Measurements from ENCODE around the gene ERICH3.

The ERICH3 gene

DNA sequence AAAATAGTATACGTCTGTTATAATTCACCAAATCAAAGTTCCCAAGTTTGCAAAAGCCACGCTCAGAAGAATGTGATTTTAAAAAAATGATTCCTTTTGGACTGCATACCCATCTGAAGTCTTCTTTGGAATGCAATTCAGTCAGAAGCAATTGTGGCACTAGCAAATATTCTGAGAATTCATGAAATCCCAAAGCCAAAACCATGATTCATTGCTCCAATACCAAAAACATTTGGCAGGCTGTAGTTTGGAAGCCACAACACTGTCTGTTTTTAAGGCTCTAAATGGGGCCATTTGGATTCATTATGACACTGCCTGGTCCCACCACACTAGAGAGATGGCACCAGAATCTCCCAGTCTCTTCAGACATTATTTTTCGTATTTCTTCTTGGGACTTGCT lies 139.4 kb downstream of the ERICH3 start:
- no peak overlapping the region for H2AK5ac ChIP-seq (ENCODE audit: low read length, severe bottlenecking)
- no peaks in the 10 kb centered on the region for H3K79me1 ChIP-seq (replicated peaks; ENCODE audit: low read length, poor library complexity, severe bottlenecking)
- H3K14ac ChIP-seq (ENCODE audit: low read length in 2 of 2) = no peak overlapping the region
- H3K4ac ChIP-seq (ENCODE audit: low read depth in 1 of 2, low read length in 2 of 2) = no peak overlapping the region
- H2BK120ac ChIP-seq (ENCODE audit: low read depth, low read length) = no peak overlapping the region
- no peak overlapping the region for H2BK12ac ChIP-seq (ENCODE audit: low read length in 2 of 2)
- H3K4me2 ChIP-seq (ENCODE audit: low read length, poor library complexity, severe bottlenecking) = no peak overlapping the region
- H3K18ac ChIP-seq (ENCODE audit: low read depth in 1 of 2, low read length in 2 of 2) = no peak overlapping the region
- no peak for DNase-seq
- no peaks in the 10 kb centered on the region for H3K9me3 ChIP-seq (ENCODE audit: control insufficient read depth, low read length)
- H2AFZ ChIP-seq (ENCODE audit: low read depth, low read length) = no peak overlapping the region
- no peaks in the 10 kb centered on the region for H3K36me3 ChIP-seq (ENCODE audit: control insufficient read depth in 1 of 2, insufficient read depth in 2 of 2, low read depth in 1 of 2, low read length in 2 of 2)
- no peak overlapping the region for H4K91ac ChIP-seq (ENCODE audit: low read length)
- H3K27ac ChIP-seq (ENCODE audit: low read length, poor library complexity, severe bottlenecking) = no peak overlapping the region
- no peak overlapping the region for H2BK5ac ChIP-seq (ENCODE audit: low read depth, low read length, poor library complexity, severe bottlenecking)
- H3K9ac ChIP-seq (ENCODE audit: low read length) = no peak overlapping the region
- WGBS = 57% methylated on average over 2 of the region's 3 CpGs
- H2BK15ac ChIP-seq (ENCODE audit: low read depth, poor library complexity, severe bottlenecking) = no peak overlapping the region
- H3K27me3 ChIP-seq (ENCODE audit: control insufficient read depth in 1 of 2, insufficient read depth in 1 of 2, low read length in 2 of 2) = no peaks in the 10 kb centered on the region
- no peaks in the 10 kb centered on the region for H3K4me1 ChIP-seq (ENCODE audit: control insufficient read depth, insufficient read depth, low read depth, low read length)
- no peak overlapping the region for H3K23ac ChIP-seq (ENCODE audit: low read length in 2 of 2)
- no peak overlapping the region for H4K8ac ChIP-seq (ENCODE audit: low read length)
- H3K4me3 ChIP-seq (ENCODE audit: insufficient read depth in 1 of 2, low read depth in 1 of 2, low read length in 2 of 2) = no peak overlapping the region

DNA sequence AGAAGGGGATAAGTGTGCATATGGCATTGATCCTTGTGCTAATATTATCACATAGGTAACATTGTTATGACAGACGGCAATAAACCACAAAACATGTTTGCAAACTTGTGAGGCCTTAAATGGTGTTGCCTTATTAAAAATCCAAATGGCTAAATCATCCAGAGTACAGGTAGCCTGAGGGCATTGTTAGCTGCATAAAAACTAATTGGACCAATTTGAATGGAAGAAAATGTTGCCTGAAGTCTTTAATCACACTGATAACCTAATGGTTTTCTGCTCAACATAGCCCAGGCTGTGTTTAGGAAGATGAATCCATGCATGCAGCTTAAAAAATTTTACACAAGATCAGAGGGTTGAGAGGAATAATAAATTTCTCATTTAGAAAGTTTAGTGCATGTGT lies 141.8 kb downstream of the ERICH3 start:
- no peak overlapping the region for H3K18ac ChIP-seq (ENCODE audit: low read depth in 1 of 2, low read length in 2 of 2)
- DNase-seq = no peak
- 93% methylated on average over 1 of the region's 1 CpG for WGBS

DNA sequence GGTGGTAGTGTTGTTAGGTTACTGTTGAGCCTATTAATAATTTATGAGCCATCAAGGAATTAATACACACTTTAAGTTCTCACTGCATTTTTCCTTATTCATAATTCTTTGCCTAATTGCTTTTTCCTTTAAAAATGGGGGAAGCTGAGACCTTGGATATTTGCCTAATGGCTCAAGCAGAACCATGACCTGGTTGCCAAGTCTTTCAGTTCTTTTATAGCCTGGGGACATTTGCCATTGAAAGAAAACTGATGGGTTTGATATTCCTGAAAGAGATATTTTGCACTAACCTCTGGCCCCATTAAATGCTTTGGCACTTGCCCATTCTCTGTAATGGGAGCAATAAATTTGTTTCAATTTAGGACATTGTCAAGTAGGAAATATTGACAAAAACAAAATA lies 142.7 kb downstream of the ERICH3 start:
- Histone ChIP-seq H2AK5ac (ENCODE audit: low read length, severe bottlenecking) (no peak overlapping the region), H4K8ac (ENCODE audit: low read length) (no peak overlapping the region), H3K79me1 (replicated peaks; ENCODE audit: low read length, poor library complexity, severe bottlenecking) (no peaks in the 10 kb centered on the region)

More for the DNA sequence above, 141.8 kb downstream of the ERICH3 start:
- no peak overlapping the region for H2BK12ac ChIP-seq (ENCODE audit: low read length in 2 of 2)
- no peak overlapping the region for H2BK120ac ChIP-seq (ENCODE audit: low read depth, low read length)
- H3K27me3 ChIP-seq (ENCODE audit: control insufficient read depth in 1 of 2, insufficient read depth in 1 of 2, low read length in 2 of 2) = no peaks in the 10 kb centered on the region
- no peak overlapping the region for H2BK5ac ChIP-seq (ENCODE audit: low read depth, low read length, poor library complexity, severe bottlenecking)
- H2BK15ac ChIP-seq (ENCODE audit: low read depth, poor library complexity, severe bottlenecking) = no peak overlapping the region
- H3K4me3 ChIP-seq (ENCODE audit: insufficient read depth in 1 of 2, low read depth in 1 of 2, low read length in 2 of 2) = no peak overlapping the region
- no peak overlapping the region for H4K8ac ChIP-seq (ENCODE audit: low read length)
- no peak overlapping the region for H3K14ac ChIP-seq (ENCODE audit: low read length in 2 of 2)
- peaks cover 2% of the 10 kb centered on the region for H3K4me1 ChIP-seq (ENCODE audit: control insufficient read depth, insufficient read depth, low read depth, low read length)
- no peaks in the 10 kb centered on the region for H3K9me3 ChIP-seq (ENCODE audit: control insufficient read depth, low read length)
- H3K79me1 ChIP-seq (replicated peaks; ENCODE audit: low read length, poor library complexity, severe bottlenecking) = no peaks in the 10 kb centered on the region
- no peak overlapping the region for H3K4ac ChIP-seq (ENCODE audit: low read depth in 1 of 2, low read length in 2 of 2)
- H3K27ac ChIP-seq (ENCODE audit: low read length, poor library complexity, severe bottlenecking) = no peak overlapping the region
- H3K36me3 ChIP-seq (ENCODE audit: control insufficient read depth in 1 of 2, insufficient read depth in 2 of 2, low read depth in 1 of 2, low read length in 2 of 2) = no peaks in the 10 kb centered on the region
- no peak overlapping the region for H2AK5ac ChIP-seq (ENCODE audit: low read length, severe bottlenecking)
- H3K23ac ChIP-seq (ENCODE audit: low read length in 2 of 2) = no peak overlapping the region
- H4K91ac ChIP-seq (ENCODE audit: low read length) = no peak overlapping the region
- H2AFZ ChIP-seq (ENCODE audit: low read depth, low read length) = no peak overlapping the region
- H3K4me2 ChIP-seq (ENCODE audit: low read length, poor library complexity, severe bottlenecking) = no peak overlapping the region
- no peak overlapping the region for H3K9ac ChIP-seq (ENCODE audit: low read length)

DNA sequence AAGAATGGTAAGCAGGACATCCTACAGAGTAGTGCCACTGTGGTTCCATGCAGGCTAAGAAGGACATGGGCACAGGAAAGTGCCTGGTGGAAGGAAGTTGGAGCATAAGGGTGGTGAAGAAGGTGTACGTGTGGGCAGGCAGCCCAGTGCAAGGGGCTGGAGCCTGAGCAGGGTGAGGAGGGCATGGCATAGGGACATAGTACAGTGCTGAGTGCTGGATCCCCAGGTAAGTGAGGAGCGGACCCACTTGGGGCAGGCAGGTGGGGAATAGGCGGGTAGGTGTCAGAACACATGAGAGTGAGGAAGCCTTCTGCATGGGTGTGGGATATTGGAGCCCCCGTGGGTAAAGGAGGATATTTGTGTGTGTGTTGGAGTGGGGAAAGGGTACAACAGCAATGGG lies 145.5 kb downstream of the ERICH3 start:
- no peak for DNase-seq
- Histone ChIP-seq H3K9me3 (ENCODE audit: control insufficient read depth, low read length) (no peaks in the 10 kb centered on the region), H2BK15ac (ENCODE audit: low read depth, poor library complexity, severe bottlenecking) (no peak overlapping the region), H3K4me2 (ENCODE audit: low read length, poor library complexity, severe bottlenecking) (no peak overlapping the region), H3K14ac (ENCODE audit: low read length in 2 of 2) (no peak overlapping the region), H2BK5ac (ENCODE audit: low read depth, low read length, poor library complexity, severe bottlenecking) (no peak overlapping the region), H2AK5ac (ENCODE audit: low read length, severe bottlenecking) (no peak overlapping the region), H3K79me1 (replicated peaks; ENCODE audit: low read length, poor library complexity, severe bottlenecking) (no peaks in the 10 kb centered on the region), H4K91ac (ENCODE audit: low read length) (no peak overlapping the region), H3K18ac (ENCODE audit: low read depth in 1 of 2, low read length in 2 of 2) (no peak overlapping the region), H3K4me3 (ENCODE audit: insufficient read depth in 1 of 2, low read depth in 1 of 2, low read length in 2 of 2) (no peak overlapping the region), H2AFZ (ENCODE audit: low read depth, low read length) (no peak overlapping the region), H4K8ac (ENCODE audit: low read length) (no peak overlapping the region), H3K36me3 (ENCODE audit: control insufficient read depth in 1 of 2, insufficient read depth in 2 of 2, low read depth in 1 of 2, low read length in 2 of 2) (no peaks in the 10 kb centered on the region), H3K4ac (ENCODE audit: low read depth in 1 of 2, low read length in 2 of 2) (no peak overlapping the region), H3K4me1 (ENCODE audit: control insufficient read depth, insufficient read depth, low read depth, low read length) (peaks cover 2% of the 10 kb centered on the region), H2BK12ac (ENCODE audit: low read length in 2 of 2) (no peak overlapping the region), H3K9ac (ENCODE audit: low read length) (no peak overlapping the region), H2BK120ac (ENCODE audit: low read depth, low read length) (no peak overlapping the region), H3K27ac (ENCODE audit: low read length, poor library complexity, severe bottlenecking) (no peak overlapping the region), H3K23ac (ENCODE audit: low read length in 2 of 2) (no peak overlapping the region), H3K27me3 (ENCODE audit: control insufficient read depth in 1 of 2, insufficient read depth in 1 of 2, low read length in 2 of 2) (no peaks in the 10 kb centered on the region)
- 82% methylated on average over 4 of the region's 4 CpGs for WGBS

More for the DNA sequence above, 142.7 kb downstream of the ERICH3 start:
- H3K4me2 ChIP-seq (ENCODE audit: low read length, poor library complexity, severe bottlenecking) = no peak overlapping the region
- H3K36me3 ChIP-seq (ENCODE audit: control insufficient read depth in 1 of 2, insufficient read depth in 2 of 2, low read depth in 1 of 2, low read length in 2 of 2) = no peaks in the 10 kb centered on the region
- no peak overlapping the region for H3K18ac ChIP-seq (ENCODE audit: low read depth in 1 of 2, low read length in 2 of 2)
- H2AFZ ChIP-seq (ENCODE audit: low read depth, low read length) = no peak overlapping the region
- peaks cover 2% of the 10 kb centered on the region for H3K4me1 ChIP-seq (ENCODE audit: control insufficient read depth, insufficient read depth, low read depth, low read length)
- H3K23ac ChIP-seq (ENCODE audit: low read length in 2 of 2) = no peak overlapping the region
- DNase-seq = no peak
- no peak overlapping the region for H3K14ac ChIP-seq (ENCODE audit: low read length in 2 of 2)
- no peak overlapping the region for H2BK15ac ChIP-seq (ENCODE audit: low read depth, poor library complexity, severe bottlenecking)
- no peaks in the 10 kb centered on the region for H3K9me3 ChIP-seq (ENCODE audit: control insufficient read depth, low read length)
- no peak overlapping the region for H3K4me3 ChIP-seq (ENCODE audit: insufficient read depth in 1 of 2, low read depth in 1 of 2, low read length in 2 of 2)
- H3K9ac ChIP-seq (ENCODE audit: low read length) = no peak overlapping the region
- H3K27ac ChIP-seq (ENCODE audit: low read length, poor library complexity, severe bottlenecking) = no peak overlapping the region
- no peak overlapping the region for H2BK120ac ChIP-seq (ENCODE audit: low read depth, low read length)
- no peaks in the 10 kb centered on the region for H3K27me3 ChIP-seq (ENCODE audit: control insufficient read depth in 1 of 2, insufficient read depth in 1 of 2, low read length in 2 of 2)
- no peak overlapping the region for H2BK12ac ChIP-seq (ENCODE audit: low read length in 2 of 2)
- H3K4ac ChIP-seq (ENCODE audit: low read depth in 1 of 2, low read length in 2 of 2) = no peak overlapping the region
- no peak overlapping the region for H4K91ac ChIP-seq (ENCODE audit: low read length)
- no peak overlapping the region for H2BK5ac ChIP-seq (ENCODE audit: low read depth, low read length, poor library complexity, severe bottlenecking)

Measured in mesenchymal stem cell (in vitro differentiated cells and primary cell).